Ishikawa (cell line): Measurements from ENCODE around the gene DGCR8.

ENCODE experiments used
- CEBPB ChIP-seq: IDR thresholded peaks from 2 replicates; pipeline ENCODE4 v1.6.1; 2012
- CREB1 ChIP-seq: IDR thresholded peaks from 2 replicates; pipeline ENCODE4 v1.6.1; 2012; ENCODE audit warnings: low read depth
- EGR1 ChIP-seq: IDR thresholded peaks from 2 replicates; pipeline ENCODE4 v1.6.1; 2012
- EP300 ChIP-seq: IDR thresholded peaks from 2 replicates; pipeline ENCODE4 v1.6.1; 2012; ENCODE audit warnings: borderline replicate concordance
- RAD21 ChIP-seq: IDR thresholded peaks from 2 replicates; pipeline ENCODE4 v1.6.1; 2012; ENCODE audit warnings: low read depth
- TAF1 ChIP-seq: IDR thresholded peaks from 2 replicates; pipeline ENCODE4 v1.6.1; 2012; ENCODE audit warnings: low read depth, mild to moderate bottlenecking
- TEAD4 ChIP-seq: IDR thresholded peaks from 2 replicates; pipeline ENCODE4 v1.6.1; 2012
- YY1 ChIP-seq: IDR thresholded peaks from 2 replicates; pipeline ENCODE4 v1.6.1; 2012; ENCODE audit warnings: low read depth
- ZBTB7A ChIP-seq: IDR thresholded peaks from 2 replicates; pipeline ENCODE4 v1.6.1; 2012; ENCODE audit warnings: low read depth

GRCh38 chr22:20091690-20092476, 11.8 kb downstream of the DGCR8 start:
- TF ChIP-seq EP300 (no peak), YY1 (no peak), TAF1 (no peak), RAD21 (no peak), CEBPB (no peak), TEAD4 (no peak), ZBTB7A (no peak), CREB1 (no peak), EGR1 (no peak)
